ENCODE results near the gene CRYL1.

Gene CRYL1

DNA sequence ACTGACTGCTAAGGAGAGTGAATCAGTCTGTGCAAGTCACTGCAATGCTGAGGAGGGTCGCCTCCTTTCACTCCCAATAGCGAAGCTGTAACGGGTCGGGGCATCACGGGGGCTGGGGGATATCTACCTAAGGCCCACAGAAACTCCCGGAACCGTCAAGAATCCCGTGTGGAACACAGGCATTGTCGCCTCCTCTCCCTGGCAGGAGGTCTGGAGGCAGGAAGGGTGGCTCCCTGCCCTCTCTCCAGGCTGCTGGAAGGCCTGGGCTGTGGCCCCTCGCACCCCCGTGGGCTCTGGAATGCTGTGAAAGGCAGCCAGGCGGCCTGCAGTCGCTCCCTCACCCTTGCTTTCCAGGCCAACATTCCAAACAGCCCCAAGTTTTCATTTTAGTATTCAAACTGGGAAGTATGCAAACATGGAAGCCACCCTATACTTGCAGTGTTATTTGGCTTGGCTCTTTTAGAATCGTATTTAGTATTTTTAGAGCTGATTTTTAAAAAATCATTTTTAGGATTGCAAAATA, 109.4 kb downstream of the CRYL1 start:
- DNase-seq, result no peak

DNA sequence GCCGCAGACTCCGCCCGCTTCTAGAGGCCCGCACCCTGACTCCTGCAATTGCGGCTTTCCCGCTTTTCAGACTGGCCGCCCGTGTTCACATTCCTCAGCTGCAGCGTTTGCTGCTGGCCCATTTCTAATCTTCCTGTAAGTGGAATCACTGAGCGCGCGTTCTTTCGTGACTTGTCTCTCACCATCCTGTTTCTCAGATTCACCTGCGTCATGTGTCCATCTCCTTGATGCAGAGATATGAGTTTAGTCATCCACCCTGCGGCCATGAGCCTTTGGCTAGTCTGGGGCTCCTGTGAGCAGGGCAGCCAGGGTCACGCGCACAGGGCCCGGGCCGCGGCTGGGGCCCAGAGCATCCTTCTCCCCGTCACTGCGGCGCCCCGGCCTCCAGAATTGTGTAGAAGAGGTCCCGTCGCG, 110.0 kb downstream of the CRYL1 start:
- DNase-seq, result no peak

DNA sequence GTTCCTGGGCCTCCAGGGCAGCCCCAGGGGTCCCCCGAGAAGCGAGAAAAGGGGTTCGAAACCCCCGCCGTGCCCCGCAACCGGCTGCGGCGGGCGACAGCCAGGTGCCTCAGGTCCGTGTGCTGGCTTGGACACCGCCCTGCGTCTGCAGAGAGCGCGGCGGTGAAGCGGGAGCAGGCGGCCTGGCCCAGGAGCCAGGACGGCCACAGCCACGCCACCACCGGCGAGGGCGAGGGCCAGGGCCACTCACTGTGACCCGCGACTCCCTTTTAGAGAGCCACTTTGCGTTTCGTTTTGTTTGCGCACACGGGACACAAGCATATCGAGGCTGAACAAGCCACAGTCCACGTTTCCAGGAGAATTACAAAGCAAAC, 110.4 kb downstream of the CRYL1 start:
- DNase-seq, result no peak

DNA sequence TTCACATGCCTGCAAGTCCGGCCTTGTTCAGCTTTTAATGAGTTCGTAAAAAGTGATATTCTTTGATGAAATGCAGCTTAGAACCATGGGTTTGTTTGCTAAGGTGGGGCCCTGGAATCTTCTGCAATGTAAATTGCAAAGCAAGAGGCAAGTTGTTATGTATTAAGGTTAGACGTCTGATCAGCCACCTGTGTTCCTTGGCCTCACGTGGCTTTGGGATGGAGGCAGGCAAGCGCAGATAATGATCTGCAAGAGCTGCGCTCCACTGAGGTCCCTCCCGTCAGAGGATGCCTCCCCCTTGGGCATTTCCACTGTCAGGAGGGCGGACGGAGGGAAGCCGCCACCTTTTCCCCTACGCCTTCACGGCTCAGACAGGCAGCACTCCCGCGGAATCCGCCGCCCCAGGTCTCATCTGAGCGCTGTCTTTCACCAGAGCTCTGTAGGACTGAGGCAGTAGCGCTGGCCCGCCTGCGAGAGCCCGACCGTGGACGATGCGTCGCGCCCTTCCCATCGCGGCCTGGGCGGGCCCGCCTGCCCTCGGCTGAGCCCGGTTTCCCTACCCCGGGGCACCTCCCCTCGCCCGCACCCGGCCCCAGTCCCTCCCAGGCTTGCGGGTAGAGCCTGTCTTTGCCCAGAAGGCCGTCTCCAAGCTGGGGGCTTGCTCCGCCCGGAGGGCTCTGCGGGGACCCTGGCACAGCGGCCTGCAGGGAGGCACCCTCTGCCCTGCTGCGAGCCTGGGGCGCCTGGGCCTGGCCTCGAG, 110.9 kb downstream of the CRYL1 start:
- no peak for DNase-seq

DNA sequence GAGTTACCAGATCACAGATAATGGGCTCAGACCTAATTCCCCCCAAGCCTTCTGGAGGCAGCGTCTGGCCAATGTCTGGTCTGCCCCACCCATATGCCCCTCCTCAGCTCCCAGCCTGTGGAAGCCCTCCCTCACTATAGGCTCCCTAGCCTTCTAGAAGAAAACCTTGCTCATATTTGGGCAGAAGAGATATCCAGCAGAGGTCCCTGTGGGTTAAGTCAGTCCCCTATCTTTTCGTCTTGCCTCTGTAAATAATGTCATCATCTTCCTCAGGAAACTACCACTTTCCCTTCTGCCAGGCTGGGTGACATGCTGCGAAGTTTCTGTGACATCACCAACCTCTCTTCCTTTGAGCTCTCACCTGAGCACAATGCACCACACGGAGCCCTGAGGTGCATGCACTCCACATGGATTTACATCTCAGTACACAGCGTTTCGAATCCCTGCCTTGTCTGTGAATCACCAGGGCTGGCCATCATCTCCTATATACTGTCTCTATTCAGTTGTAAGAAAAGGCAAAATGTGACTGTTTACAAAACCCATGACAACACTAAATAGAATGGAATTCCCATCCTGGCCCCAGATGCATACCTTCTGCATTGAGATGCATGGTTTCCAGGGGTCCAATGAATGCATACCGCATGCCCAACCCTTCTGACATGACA, 112.8 kb downstream of the CRYL1 start:
- DNase-seq, result no peak

DNA sequence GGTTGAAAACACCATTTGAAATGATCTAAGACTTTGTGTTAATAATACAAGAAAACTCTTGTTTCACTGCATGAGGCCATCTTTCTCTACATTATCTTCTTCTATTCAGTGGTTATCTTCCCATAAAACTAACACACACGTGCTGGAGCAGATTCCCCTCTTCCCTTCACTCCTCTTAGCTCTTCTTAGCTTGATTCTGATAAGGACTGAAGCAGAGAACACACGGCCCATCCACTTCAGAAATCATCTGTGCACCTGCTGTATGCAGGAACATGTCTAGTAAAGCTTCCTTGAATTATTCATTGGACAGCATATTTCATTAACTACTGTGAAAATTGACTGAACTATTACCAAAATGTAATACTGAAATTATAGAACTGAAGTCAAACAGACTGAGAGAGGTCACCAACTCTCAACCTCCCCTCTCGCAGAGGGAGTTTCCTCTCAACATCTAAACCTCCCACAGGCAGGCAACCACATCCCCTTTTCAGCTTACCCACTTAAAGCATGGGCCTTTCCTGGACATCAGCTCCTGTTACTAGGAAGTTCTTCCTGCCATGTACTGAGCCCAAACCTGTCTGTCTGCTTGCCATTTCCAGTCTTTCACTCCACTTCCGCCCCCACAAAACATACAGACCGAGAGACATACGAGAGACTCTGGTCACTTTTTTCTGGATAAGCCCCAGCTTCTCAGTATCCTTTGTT, 113.9 kb downstream of the CRYL1 start:
- no peak for DNase-seq

DNA sequence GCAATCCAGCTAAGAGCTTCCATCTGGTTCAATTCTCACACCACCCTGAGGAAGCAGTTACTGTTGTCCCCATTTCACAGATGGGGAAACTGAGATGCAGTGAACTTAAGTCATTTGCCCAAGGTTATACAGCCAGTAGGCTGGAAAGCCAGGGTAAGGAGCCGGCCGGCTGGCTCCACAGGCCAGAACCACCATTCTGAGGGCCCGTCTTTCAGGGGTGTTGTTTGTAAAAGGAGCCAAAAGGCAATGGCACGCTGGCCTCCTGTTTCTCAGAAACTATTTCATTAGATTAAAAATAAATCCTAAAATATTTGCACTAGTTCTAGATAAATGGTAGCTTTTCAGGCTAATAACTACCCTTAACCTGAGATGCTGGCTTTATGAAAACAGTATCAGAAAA, 114.9 kb downstream of the CRYL1 start:
- DNase-seq, result no peak

DNA sequence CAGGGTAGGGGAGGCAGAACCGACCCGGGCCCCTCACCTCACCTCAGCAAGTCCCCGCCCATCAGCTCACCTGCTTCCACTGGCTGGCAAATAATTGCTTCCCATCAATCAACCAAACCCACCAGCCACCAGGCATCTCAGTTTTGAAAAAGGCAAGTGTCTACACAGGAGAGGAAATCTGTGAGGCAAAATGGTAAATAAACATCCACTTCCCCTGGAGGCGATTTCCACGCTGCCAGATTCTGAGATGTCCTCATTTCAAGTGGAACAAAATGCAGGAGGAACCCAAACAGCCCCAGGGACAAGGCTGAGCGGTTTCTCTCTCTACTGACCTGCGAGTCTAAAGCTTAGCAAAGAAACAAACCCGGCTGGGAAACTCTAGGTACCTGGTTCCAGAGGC, 117.5 kb downstream of the CRYL1 start:
- no peak for DNase-seq

DNA sequence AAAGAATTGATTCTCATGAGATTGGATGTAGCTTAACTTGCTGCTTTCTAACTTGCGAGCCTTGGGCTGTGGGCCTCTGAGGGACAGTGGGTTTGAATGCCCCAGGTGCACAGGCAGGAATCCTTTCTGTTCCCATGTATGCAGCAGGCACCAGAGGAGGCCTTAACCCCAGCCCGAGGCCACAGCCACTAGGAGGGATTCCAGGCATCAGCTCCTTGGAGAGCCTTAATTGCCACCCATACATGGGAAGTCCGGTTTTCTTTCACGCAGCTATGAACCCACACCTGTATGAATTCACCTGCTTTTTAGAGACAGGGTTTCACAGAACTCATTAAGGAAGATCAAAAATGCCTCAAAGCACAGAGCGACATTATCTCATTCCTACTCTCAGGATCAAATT, 117.9 kb downstream of the CRYL1 start:
- DNase-seq, result no peak

DNA sequence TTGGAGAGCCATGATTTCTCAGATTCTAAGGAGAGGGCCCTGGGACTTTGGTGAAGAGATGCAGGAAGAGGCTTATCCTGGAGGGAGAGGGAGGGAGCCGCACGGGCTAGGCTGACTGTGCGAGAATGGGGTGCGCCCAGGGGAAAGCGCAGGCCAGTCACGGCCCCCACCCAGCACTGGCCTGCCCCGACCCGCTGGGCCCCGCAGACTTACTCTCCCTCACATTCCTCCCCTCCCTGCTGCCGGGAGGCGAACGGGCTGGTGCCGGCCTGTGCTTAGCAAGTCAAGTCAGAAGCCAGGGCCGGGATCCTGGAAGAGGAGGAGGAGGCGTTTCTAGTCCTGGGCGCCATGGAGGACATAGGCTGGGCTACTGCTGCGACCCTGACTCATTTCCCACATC, 120.0 kb downstream of the CRYL1 start:
- DNase-seq, result no peak

DNA sequence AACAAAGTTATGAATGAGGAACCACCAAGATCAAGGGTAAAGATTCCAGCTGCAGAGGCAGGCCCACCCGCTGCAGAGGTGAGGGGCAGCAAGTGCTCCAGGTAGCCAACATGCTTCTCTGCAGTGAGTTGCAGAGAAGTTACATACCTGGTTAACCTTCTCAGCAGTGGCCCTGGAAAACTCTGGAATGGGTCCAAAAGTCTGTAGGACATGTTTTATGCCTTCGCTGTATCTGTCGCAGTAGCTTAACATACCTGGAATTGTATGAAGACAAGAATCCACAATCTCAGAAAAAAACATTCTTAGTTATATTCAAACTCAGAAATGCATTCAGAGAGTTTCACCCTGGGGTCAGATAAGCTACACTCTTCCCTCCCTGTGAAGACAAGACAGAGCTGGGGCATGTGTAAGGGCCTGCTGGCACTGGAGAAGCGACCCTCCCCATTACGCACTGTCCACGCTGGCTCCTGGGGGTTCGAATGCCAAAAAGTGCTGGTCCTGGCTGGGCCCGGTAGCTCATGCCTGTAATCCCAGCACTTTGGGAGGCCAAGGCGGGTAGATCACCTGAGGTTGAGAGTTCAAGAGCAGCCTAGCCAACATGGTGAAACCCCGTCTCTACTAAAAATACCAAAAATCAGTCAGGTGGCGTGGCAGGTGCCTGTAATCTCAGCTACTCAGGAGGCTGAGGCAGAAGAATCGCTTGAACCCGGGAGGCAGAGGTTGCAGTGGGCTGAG, 121.0 kb downstream of the CRYL1 start:
- no peak for DNase-seq

DNA sequence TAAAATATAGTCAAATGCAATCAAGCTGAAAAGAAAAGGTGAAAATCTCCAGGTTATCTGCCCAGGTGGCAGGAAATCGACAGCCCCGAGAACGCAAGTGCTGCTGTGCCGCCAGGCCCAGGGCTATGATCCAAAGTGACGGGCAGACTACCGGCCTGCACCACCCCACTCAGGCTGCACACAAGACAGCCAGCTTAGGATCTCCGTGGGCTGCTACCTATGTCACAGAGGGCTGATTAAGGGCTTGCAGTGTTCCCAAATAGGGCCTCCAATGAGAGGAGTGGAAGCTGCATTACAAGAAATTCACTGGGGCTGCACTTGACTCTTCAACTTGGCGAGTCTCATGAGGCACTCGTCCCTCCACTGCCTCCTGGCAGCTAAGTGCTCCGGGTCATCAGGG, 121.8 kb downstream of the CRYL1 start:
- no peak for DNase-seq

DNA sequence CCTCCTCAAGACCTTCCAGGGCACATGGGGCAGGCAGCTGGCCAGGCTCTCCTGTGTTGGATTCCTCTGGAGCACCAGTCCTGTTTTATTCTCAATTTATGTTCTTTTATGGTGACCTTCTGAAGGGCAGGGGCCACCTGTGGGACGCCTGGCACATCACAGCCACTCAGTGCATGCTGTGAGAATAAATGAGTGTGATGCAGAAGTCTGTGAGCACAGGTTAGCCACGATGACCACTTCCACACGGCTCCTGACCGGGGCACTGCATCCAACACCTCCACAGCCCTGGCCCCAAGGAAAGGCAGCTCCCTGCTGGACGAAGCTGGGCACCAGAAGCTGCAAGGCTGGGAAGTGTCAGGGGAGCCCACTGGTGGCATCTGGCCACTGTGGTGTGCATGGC, 122.8 kb downstream of the CRYL1 start:
- no peak for DNase-seq

DNA sequence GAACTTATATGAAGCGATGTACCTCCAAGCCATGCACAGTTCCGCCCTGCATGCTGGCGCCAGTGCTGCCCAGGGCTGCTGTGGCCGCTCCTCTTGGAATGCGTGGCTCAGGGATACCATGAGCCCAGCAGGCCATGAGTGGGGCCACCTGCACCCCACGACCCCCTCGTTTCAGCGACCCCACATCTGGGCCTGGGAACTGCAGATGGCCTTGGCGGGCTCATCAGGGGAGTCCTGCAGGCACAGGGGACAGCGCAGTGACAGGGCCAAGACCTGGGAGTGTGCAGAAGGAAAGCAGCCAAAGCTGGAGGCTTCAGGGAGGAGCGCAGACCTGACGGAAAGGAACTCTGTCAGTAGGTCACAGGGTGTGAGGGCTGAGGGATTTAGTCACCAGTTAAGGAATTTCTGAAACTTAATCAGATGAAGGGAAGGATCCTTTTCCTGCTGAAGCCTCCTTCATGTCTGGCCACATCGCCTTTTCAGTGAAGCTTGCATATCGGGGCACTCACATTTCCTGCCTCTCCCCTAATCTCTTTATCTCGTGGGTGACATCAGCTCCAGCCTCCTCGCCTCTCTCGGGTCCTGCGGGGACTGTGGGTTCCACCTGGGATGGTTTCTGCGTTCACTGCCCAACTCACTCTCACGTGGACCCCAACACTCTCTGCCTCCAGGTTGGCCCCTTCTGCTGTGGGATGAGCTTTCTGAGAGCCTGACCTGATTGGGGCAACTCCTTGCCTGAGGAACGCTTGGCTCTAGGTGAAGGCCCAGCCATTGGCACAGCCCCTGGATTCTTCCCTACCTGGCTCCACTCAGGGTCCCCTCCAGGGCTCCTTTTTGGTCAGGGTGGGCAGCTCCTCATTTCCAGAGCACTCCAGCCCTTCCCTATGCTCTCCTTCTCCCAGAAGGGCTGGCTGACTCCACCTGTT, 123.5 kb downstream of the CRYL1 start:
- DNase-seq, result no peak

DNA sequence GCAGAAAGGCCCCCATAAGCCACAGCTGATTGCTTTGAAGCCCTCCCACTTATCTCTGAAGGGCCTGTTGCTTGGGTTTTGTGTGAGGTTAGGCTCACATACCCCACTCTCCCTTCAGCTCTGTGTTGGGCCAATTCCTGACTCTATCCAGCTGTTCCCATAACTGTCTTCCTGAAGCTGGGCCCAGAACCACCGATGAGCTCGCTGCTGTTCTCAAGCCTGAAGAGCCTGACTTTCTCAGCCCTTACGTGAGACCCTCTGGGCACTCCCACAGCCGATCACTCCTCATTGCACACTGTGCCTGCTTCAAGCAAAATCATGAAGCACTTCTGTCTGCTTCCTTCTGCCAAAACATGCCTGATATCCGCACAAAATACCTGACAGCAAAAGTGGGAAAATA, 124.1 kb downstream of the CRYL1 start:
- no peak for DNase-seq

DNA sequence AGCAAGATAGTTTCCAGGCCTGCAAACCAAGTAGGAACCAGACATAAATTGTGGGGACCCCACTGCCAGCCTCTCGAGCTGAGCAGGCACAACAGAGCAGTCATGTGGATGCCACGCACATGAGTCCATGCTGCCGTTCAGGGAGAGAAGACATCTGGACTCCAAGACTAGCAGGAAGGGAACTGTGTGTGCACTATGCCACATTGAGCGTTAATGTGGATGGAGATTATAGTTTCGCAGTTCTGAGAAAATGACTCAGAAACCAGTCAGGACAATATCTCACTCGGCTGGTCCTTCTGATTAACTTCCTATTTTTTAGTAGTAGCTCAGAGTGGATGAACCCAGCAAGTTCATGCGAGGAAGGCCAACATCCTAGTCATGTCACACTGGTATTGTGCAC, 124.9 kb downstream of the CRYL1 start:
- no peak for DNase-seq

DNA sequence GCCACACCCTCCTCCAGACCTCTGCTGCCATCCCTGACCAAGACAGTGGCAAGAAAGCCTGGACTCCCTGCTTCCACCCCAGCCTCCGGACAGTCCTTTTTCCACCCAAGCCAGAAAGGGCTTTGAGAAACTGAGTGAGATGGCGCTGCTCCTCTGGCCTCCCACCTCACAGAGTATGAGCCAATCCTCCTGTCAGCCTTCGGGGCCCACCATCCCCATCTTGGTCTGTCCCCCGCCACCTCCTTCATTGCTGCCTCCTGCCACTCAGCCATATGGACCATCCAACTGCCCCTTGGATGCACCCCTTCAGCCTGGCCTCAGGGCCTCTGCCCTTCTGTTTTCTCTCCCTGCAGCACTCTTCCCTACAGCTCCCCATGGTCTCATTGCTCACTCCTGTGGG, 125.7 kb downstream of the CRYL1 start:
- DNase-seq, result no peak

DNA sequence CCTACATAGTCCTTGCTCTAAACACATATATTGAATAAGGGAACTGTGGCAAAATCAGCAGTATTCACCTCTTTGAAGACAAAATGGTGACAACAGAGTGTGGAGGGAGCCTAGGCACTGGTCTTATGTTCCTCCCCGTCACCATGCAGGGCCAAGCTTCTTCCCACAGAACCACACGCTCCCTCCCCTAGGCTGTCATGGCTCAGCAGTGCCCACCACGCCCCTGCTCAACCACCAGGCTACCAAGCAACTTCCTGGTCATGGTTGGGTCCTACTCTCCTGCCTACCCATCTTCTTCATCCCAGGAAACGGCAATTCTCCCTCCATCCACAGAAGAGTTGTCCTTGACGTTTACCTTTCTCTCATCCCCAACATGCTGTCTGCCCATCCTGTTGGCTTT, 126.1 kb downstream of the CRYL1 start:
- no peak for DNase-seq

DNA sequence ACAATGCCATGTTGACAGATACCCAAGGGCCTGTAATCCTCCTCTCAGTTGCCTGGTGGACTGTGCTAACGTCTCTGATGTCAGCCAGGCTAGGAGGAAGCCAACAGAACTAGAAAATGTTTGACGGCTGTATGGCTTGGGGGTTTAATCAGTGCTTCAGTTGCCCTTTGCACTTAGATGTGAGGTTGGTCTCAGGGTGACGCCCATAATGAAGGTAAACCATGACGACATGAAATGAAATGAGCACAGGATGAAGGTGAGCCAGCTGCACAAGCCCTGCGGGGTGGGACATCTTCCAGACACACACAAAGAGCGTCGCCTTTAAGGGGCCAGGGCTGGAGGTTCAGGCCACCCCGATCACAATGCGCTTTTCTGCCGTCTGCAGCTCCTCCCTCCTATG, 127.2 kb downstream of the CRYL1 start:
- no peak for DNase-seq

DNA sequence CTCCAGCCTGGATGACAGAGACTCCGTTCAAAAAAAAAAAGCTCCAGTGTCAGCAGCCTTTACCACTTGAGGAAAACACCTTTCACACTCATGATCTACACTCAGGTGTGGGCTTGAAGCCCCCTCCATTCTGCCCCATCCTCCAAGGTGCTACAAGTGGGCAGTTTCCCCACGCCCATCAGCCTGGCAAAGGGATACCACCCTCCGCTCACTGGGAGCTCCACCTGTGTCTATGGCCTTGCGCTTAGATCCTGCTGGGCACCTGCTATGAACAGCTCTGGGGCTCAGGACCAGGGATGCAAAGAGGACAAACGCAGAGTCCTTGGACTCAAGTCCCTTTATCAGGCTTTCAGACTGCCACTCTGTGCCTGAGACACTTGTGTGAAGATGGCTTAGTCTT, 127.8 kb downstream of the CRYL1 start:
- no peak for DNase-seq

DNA sequence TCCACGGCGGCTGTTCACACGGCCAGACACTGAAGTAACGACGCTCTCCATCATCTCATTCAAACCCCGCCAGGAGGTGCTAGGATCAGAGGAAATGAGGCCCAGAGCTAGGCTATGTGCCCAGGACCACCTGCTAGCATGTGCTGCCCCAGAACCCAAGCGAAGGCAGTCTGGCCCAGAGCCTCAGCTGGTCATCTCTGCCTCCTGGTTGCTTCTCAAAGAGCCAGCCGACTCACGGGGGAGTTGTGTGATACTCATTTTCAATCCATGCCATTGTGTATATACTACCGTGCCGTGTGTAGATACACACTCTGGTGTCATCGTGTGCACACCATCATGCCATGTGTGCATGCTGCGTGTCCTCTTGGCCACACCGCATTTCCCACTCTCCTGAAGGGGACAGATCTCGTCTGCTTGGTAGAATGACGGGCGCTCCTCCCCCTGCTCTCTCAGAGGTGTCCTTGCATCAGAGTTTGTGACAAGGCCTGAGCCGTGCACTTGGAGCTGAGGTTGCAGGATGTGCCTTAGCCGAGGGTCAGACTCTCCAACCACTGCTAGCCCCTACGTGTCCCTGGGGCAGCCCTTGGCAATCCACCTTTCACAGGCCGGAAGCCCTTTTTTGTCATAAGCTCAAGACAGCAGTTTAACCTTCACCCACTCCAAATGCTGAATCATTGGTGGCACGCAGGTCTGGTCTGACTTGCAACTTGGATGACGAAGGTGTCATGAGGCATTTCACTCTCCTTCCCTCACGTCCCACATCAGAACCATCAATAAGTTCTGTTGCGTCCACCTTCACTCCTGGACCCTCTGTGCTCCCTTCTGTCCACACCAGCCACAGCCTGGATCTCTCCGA, 130.4 kb downstream of the CRYL1 start:
- DNase-seq, result no peak
